Measurements from ENCODE around the gene TNPO3.
"Not testable (repeated sequence)": the region's sequence is repeated elsewhere in the genome, so short reads cannot be mapped to it uniquely, and the experiment has no call there.

TNPO3 gene

GRCh38 chr7:128997181-128997580 is 57.7 kb downstream of the TNPO3 start:
- Histone ChIP-seq H3K27me3 (ENCODE audit: insufficient read depth, low read depth) (no peaks in the 10 kb centered on the region), H3K4me2 (no peak overlapping the region), H2AFZ (ENCODE audit: low read depth) (no peak overlapping the region), H3K79me2 (ENCODE audit: insufficient read depth, low read depth) (no peaks in the 10 kb centered on the region), H3K4me3 (IDR thresholded peaks at IDR 0.05; ENCODE audit: insufficient read depth, low read depth, low read length) (no peak overlapping the region), H3K27ac (no peak overlapping the region), H3K4me1 (ENCODE audit: low read depth, poor library complexity, severe bottlenecking) (no peaks in the 10 kb centered on the region), H3K36me3 (ENCODE audit: insufficient read depth) (peaks cover 11% of the 10 kb centered on the region; the same call in 1 of the 2 replicates), H4K20me1 (ENCODE audit: insufficient read depth) (no peaks in the 10 kb centered on the region), H3K9ac (no peak overlapping the region)
- no peak for TF ChIP-seq CTCF (conservative IDR thresholded peaks at IDR 0.05; ENCODE audit: low read depth, low read length)

GRCh38 chr7:128994560-128994959 is 60.4 kb downstream of the TNPO3 start:
- not testable (repeated sequence) for H3K4me1 ChIP-seq (ENCODE audit: low read depth, poor library complexity, severe bottlenecking); H3K27ac ChIP-seq

GRCh38 chr7:128993419-128993818 is 61.5 kb downstream of the TNPO3 start:
- Histone ChIP-seq H3K27ac (no peak overlapping the region), H3K79me2 (ENCODE audit: insufficient read depth, low read depth) (no peaks in the 10 kb centered on the region), H3K4me2 (no peak overlapping the region), H3K27me3 (ENCODE audit: insufficient read depth, low read depth) (no peaks in the 10 kb centered on the region), H3K36me3 (ENCODE audit: insufficient read depth) (peaks cover 3% of the 10 kb centered on the region; the same call in 1 of the 2 replicates), H2AFZ (ENCODE audit: low read depth) (no peak overlapping the region), H3K9ac (no peak overlapping the region), H3K4me3 (IDR thresholded peaks at IDR 0.05; ENCODE audit: insufficient read depth, low read depth, low read length) (no peak overlapping the region), H3K4me1 (ENCODE audit: low read depth, poor library complexity, severe bottlenecking) (no peaks in the 10 kb centered on the region), H4K20me1 (ENCODE audit: insufficient read depth) (no peaks in the 10 kb centered on the region)
- TF ChIP-seq CTCF (conservative IDR thresholded peaks at IDR 0.05; ENCODE audit: low read depth, low read length) = no peak

More at GRCh38 chr7:128994560-128994959, 60.4 kb downstream of the TNPO3 start:
- not testable (repeated sequence) for H3K4me3 ChIP-seq (IDR thresholded peaks at IDR 0.05; ENCODE audit: insufficient read depth, low read depth, low read length); H3K27me3 ChIP-seq (ENCODE audit: insufficient read depth, low read depth); H3K79me2 ChIP-seq (ENCODE audit: insufficient read depth, low read depth); H3K36me3 ChIP-seq (ENCODE audit: insufficient read depth); H4K20me1 ChIP-seq (ENCODE audit: insufficient read depth); H3K4me2 ChIP-seq; H3K9ac ChIP-seq; H2AFZ ChIP-seq (ENCODE audit: low read depth)

GRCh38 chr7:128989961-128990360 is 65.0 kb downstream of the TNPO3 start:
- no peak overlapping the region for H3K9ac ChIP-seq
- H3K79me2 ChIP-seq (ENCODE audit: insufficient read depth, low read depth) = no peaks in the 10 kb centered on the region
- H3K4me2 ChIP-seq = no peak overlapping the region
- no peaks in the 10 kb centered on the region for H3K27me3 ChIP-seq (ENCODE audit: insufficient read depth, low read depth)
- no peaks in the 10 kb centered on the region for H3K4me1 ChIP-seq (ENCODE audit: low read depth, poor library complexity, severe bottlenecking)
- no peak overlapping the region for H3K27ac ChIP-seq
- H3K36me3 ChIP-seq (ENCODE audit: insufficient read depth) = no peaks in the 10 kb centered on the region; the same call in 1 of the 2 replicates
- no peak for TF ChIP-seq CTCF (conservative IDR thresholded peaks at IDR 0.05; ENCODE audit: low read depth, low read length)
- H4K20me1 ChIP-seq (ENCODE audit: insufficient read depth) = no peaks in the 10 kb centered on the region
- no peak overlapping the region for H3K4me3 ChIP-seq (IDR thresholded peaks at IDR 0.05; ENCODE audit: insufficient read depth, low read depth, low read length)
- H2AFZ ChIP-seq (ENCODE audit: low read depth) = no peak overlapping the region

GRCh38 chr7:128988372-128988771 is 66.5 kb downstream of the TNPO3 start:
- no peak overlapping the region for H3K4me2 ChIP-seq
- H3K27me3 ChIP-seq (ENCODE audit: insufficient read depth, low read depth) = no peaks in the 10 kb centered on the region
- H2AFZ ChIP-seq (ENCODE audit: low read depth) = no peak overlapping the region
- peaks cover 6% of the 10 kb centered on the region; the same call in 1 of the 2 replicates for H3K36me3 ChIP-seq (ENCODE audit: insufficient read depth)
- TF ChIP-seq CTCF (conservative IDR thresholded peaks at IDR 0.05; ENCODE audit: low read depth, low read length) = no peak
- H3K9ac ChIP-seq = no peak overlapping the region
- no peaks in the 10 kb centered on the region for H3K4me1 ChIP-seq (ENCODE audit: low read depth, poor library complexity, severe bottlenecking)
- H4K20me1 ChIP-seq (ENCODE audit: insufficient read depth) = no peaks in the 10 kb centered on the region
- H3K4me3 ChIP-seq (IDR thresholded peaks at IDR 0.05; ENCODE audit: insufficient read depth, low read depth, low read length) = no peak overlapping the region
- no peaks in the 10 kb centered on the region for H3K79me2 ChIP-seq (ENCODE audit: insufficient read depth, low read depth)
- no peak overlapping the region for H3K27ac ChIP-seq

All from KMS-11 (cell line).